ENCODE results near the gene TRIOBP. TPM values are rescaled to one million over a fixed set of nuclear protein-coding genes. Genes with fewer than 3 reads are reported as not detected.

The TRIOBP gene
- total and polyA plus RNA-seq, 7 donors: 19.1 to 42.7 (median 24.6) TPM

DNA sequence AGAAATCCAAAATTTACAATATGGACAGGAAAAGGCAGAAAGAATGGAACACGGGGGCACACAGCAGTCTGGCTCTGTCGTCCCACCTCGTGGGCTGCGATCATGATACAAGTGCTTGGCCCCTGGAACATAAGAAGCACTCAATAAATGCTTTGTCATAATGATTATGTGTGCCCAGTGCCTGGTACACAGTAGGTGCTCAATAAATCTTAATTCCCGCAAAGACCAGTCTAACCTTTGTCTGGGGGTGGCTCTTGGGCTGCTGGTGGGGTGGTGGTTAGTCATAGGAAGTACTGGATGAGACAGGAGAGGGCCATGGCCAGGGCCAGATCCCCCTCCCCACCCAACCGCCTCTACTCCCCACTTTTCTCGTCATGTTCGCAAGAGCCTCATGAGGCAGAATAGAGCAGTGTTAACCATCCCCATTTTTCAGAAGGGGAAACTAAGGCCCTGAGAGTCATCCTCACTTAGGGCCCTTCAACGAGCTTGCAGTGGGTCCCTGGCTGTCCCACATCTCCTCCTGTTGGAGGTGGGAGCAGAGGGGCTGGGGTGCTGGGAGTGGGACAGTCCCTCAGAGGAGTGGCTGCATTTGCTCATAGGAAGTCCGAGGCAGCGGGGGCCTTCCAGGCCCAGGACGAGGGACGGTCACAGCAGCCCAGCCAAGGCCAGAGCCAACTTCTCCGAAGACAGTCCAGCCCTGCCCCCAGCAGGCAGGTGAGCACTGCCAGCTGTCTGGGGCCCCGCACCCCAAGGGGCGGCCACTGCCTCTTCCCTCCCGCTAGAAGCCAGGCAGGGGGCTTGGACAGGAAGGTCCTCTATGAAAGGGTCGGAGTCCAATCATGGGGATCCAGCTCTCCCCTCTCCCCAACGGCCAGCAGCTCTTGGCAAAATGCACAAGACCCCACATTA, 36.1 kb downstream of the TRIOBP start:
- H3K27ac ChIP-seq: no peak overlapping the region
- DNase-seq (no peak), ATAC-seq (no peak)
- no peaks in the 10 kb centered on the region for H3K9me3 ChIP-seq
- no peaks in the 10 kb centered on the region for H3K36me3 ChIP-seq (ENCODE audit: insufficient read depth in 1 of 2, low read depth in 1 of 2)
- intact Hi-C loops (cut with DNase I): no loop called here
- H3K27me3 ChIP-seq (ENCODE audit: insufficient read depth in 3 of 3, low read length in 2 of 3): peaks cover 0 to under 1% (median 0%) of the 10 kb centered on the region in 3 donors
- peaks cover under 1% of the 10 kb centered on the region for H3K4me1 ChIP-seq
- no peak overlapping the region for H3K4me3 ChIP-seq
- WGBS, 3 donors: 81 to 85% (median 82%) methylated on average over 19 of the region's 19 CpGs
- no peak for TF ChIP-seq CTCF (IDR thresholded peaks at IDR 0.05)

DNA sequence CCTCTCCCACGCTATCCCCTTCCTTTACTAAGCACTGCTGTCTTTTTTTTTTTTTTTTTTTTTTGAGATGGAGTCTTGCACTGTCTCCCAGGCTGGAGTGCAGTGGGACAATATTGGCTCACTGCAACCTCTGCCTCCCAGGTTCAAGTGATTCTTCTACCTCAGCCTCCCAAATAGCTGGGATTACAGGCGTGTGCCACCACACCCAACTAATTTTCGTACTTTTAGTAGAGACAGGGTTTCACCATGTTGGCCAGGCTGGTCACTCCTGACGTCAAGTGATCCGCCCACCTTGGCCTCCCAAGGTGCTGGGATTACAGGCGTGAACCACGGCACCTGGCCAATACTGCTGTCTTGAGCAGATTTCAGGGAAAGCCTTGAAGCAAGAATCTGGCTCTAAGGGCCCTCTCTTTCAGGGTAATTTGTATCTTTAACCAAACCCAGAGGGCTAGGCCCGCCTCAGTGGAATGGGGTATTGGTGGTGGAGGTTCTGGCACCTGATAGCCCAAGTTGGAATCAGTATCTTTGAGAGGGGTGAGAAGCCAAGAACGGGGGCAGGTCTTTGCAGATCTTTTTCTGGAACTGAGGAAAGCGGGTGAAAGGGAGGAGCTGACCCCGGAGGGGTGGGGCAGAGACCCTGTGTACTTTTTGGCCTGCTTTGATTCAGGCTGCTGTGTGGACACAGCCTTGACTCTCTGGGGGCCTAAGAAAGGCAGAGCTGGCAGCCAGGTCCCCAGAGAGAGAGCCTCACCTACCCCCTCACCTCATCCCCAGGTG, 37.0 kb downstream of the TRIOBP start:
- Histone ChIP-seq H3K4me1 (no peaks in the 10 kb centered on the region), H3K9me3 (no peaks in the 10 kb centered on the region), H3K4me3 (no peak overlapping the region), H3K36me3 (ENCODE audit: insufficient read depth in 1 of 2, low read depth in 1 of 2) (no peaks in the 10 kb centered on the region), H3K27ac (no peak overlapping the region), H3K27me3 (ENCODE audit: insufficient read depth in 3 of 3, low read length in 2 of 3) (peaks cover 0 to 5% (median 0%) of the 10 kb centered on the region in 3 donors)
- 89 to 91% (median 90%) methylated on average over 11 of the region's 11 CpGs for WGBS, 3 donors
- intact Hi-C loops (cut with DNase I): loop anchor here in 1 of 2 donors (2.0 kb wide), 1 partner anchor 91 kb away; no protein-coding TSS in a partner anchor
- ATAC-seq: no peak
- no peak for TF ChIP-seq CTCF (IDR thresholded peaks at IDR 0.05)
- DNase-seq: no peak

- H3K27ac ChIP-seq: no peak overlapping the region
- no peaks in the 10 kb centered on the region for H3K4me1 ChIP-seq
- ATAC-seq (no peak), DNase-seq (no peak)
- H3K9me3 ChIP-seq: no peaks in the 10 kb centered on the region
- TF ChIP-seq CTCF (IDR thresholded peaks at IDR 0.05): no peak
- H3K4me3 ChIP-seq: no peak overlapping the region
- peaks cover 0 to 5% (median 2%) of the 10 kb centered on the region in 3 donors for H3K27me3 ChIP-seq (ENCODE audit: insufficient read depth in 3 of 3, low read length in 2 of 3)
- intact Hi-C loops (cut with DNase I): loop anchor here in 1 of 2 donors (2.0 kb wide), 1 partner anchor 92 kb away; no protein-coding TSS in a partner anchor
- no peaks in the 10 kb centered on the region for H3K36me3 ChIP-seq (ENCODE audit: insufficient read depth in 1 of 2, low read depth in 1 of 2)
- WGBS, 3 donors: 91 to 99% (median 93%) methylated on average over 6 of the region's 6 CpGs
These were observed 37.5 kb downstream of the TRIOBP start for GRCh38 chr22:37734402-37734700.

DNA sequence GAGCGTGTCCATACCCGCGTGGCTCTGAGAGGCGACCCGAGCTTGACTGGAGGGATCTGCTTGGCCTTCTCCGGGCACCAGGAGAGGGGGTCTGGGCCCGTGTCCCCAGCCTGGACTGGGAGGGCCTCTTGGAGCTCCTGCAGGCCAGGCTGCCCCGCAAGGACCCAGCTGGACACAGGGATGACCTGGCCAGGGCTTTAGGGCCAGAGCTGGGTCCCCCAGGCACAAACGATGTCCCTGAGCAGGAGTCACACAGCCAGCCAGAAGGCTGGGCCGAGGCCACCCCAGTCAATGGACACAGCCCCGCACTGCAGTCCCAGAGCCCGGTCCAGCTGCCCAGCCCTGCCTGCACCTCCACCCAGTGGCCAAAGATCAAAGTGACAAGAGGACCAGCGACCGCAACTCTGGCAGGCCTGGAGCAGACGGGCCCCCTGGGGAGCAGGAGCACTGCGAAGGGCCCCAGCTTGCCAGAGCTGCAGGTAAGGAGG, 38.2 kb downstream of the TRIOBP start:
- TF ChIP-seq CTCF (IDR thresholded peaks at IDR 0.05): peak; percentile 48
- H3K27ac ChIP-seq: no peak overlapping the region
- H3K36me3 ChIP-seq (ENCODE audit: insufficient read depth in 1 of 2, low read depth in 1 of 2): no peaks in the 10 kb centered on the region
- peak; percentile 79 to 82 (median 80) for ATAC-seq
- DNase-seq: peak; percentile 65 to 79
- no peaks in the 10 kb centered on the region for H3K9me3 ChIP-seq
- H3K27me3 ChIP-seq (ENCODE audit: insufficient read depth in 3 of 3, low read length in 2 of 3): peaks cover 0 to 5% (median 4%) of the 10 kb centered on the region in 3 donors
- no peak overlapping the region for H3K4me3 ChIP-seq
- intact Hi-C loops (cut with DNase I): loop anchor here in 1 of 2 donors (2.0 to 5.0 kb wide), 2 partner anchors 38 to 92 kb away; partner anchors contain the start of gene TRIOBP
- 35 to 45% (median 43%) methylated on average over 10 to 16 of the region's 16 CpGs for WGBS, 3 donors
- no peaks in the 10 kb centered on the region for H3K4me1 ChIP-seq
